Nephron (organoid): Measurements from ENCODE around the gene ABTB2.

Source experiments
- H3K27ac Mint-ChIP-seq, 3 experiments: 2 replicates each; pipeline ENCODE4 v1.8.0; 2020; ENCODE audit warnings: mixed read lengths in 3 of 3, mild to moderate bottlenecking in 2 of 3, moderate library complexity in 1 of 3
- H3K27me3 Mint-ChIP-seq: 2 replicates; pipeline ENCODE4 v1.8.0; 2021; ENCODE audit warnings: low read depth, mild to moderate bottlenecking, moderate library complexity, mixed read lengths
- H3K36me3 Mint-ChIP-seq: 2 replicates; pipeline ENCODE4 v1.8.0; 2020; ENCODE audit warnings: low read depth, mixed read lengths
- H3K4me1 Mint-ChIP-seq: 2 replicates; pipeline ENCODE4 v1.8.0; 2020; ENCODE audit warnings: mixed read lengths
- H3K4me3 Mint-ChIP-seq, 3 experiments: 2 replicates each; pipeline ENCODE4 v1.8.0; 2020; ENCODE audit warnings: mild to moderate bottlenecking in 3 of 3, mixed read lengths in 3 of 3, moderate library complexity in 2 of 3
- H3K9me3 Mint-ChIP-seq: 2 replicates; pipeline ENCODE4 v1.8.0; 2020; ENCODE audit warnings: mixed read lengths
- CTCF ChIP-seq, 3 experiments: fragments of 200-600 bp; sonication (generic); IDR thresholded peaks; one replicate each; pipeline ENCODE4 v1.5.0; 2021; ENCODE audit warnings: antibody characterized with exemption in 3 of 3; ENCODE audit not compliant: unreplicated experiment in 3 of 3

Gene ABTB2

GRCh38 chr11:34256626-34257025 is 101.2 kb downstream of the ABTB2 start:
- H3K4me1 Mint-ChIP-seq = peaks cover 35% of the 10 kb centered on the region
- peak overlapping the region in 1 of 3 experiments; percentile 22 for H3K4me3 Mint-ChIP-seq
- H3K27me3 Mint-ChIP-seq = peaks cover 15% of the 10 kb centered on the region
- TF ChIP-seq CTCF (IDR thresholded peaks at IDR 0.05; ENCODE audit: unreplicated experiment in 3 of 3) = no peak
- H3K27ac Mint-ChIP-seq = peak overlapping the region in 2 of 3 experiments; percentile 13 to 50
- no peaks in the 10 kb centered on the region for H3K9me3 Mint-ChIP-seq
- no peaks in the 10 kb centered on the region for H3K36me3 Mint-ChIP-seq

- Mint-ChIP-seq H3K9me3 (no peaks in the 10 kb centered on the region), H3K36me3 (no peaks in the 10 kb centered on the region), H3K4me1 (peaks cover 39% of the 10 kb centered on the region), H3K27ac (peak overlapping the region in 1 of 3 experiments; percentile 50), H3K27me3 (peaks cover 15% of the 10 kb centered on the region), H3K4me3 (no peak overlapping the region)
- TF ChIP-seq CTCF (IDR thresholded peaks at IDR 0.05; ENCODE audit: unreplicated experiment in 3 of 3) = no peak
Observed at GRCh38 chr11:34256150-34256549, 101.7 kb downstream of the ABTB2 start.

- Mint-ChIP-seq H3K4me3 (no peak overlapping the region), H3K36me3 (no peaks in the 10 kb centered on the region), H3K9me3 (no peaks in the 10 kb centered on the region), H3K4me1 (peaks cover 50% of the 10 kb centered on the region), H3K27me3 (peaks cover 15% of the 10 kb centered on the region), H3K27ac (no peak overlapping the region)
- TF ChIP-seq CTCF (IDR thresholded peaks at IDR 0.05; ENCODE audit: unreplicated experiment in 3 of 3) = no peak
Observed at GRCh38 chr11:34255101-34255500, 102.7 kb downstream of the ABTB2 start.

GRCh38 chr11:34254011-34254410 is 103.8 kb downstream of the ABTB2 start:
- Mint-ChIP-seq H3K27me3 (peaks cover 9% of the 10 kb centered on the region), H3K27ac (no peak overlapping the region)
- no peak for TF ChIP-seq CTCF (IDR thresholded peaks at IDR 0.05; ENCODE audit: unreplicated experiment in 3 of 3)

GRCh38 chr11:34252651-34253050 is 105.2 kb downstream of the ABTB2 start:
- H3K4me3 Mint-ChIP-seq = no peak overlapping the region

More at GRCh38 chr11:34254011-34254410, 103.8 kb downstream of the ABTB2 start:
- H3K9me3 Mint-ChIP-seq = no peaks in the 10 kb centered on the region
- H3K4me3 Mint-ChIP-seq = no peak overlapping the region
- H3K4me1 Mint-ChIP-seq = peaks cover 57% of the 10 kb centered on the region
- H3K36me3 Mint-ChIP-seq = no peaks in the 10 kb centered on the region

More at GRCh38 chr11:34252651-34253050, 105.2 kb downstream of the ABTB2 start:
- peaks cover 63% of the 10 kb centered on the region for H3K4me1 Mint-ChIP-seq
- no peak for TF ChIP-seq CTCF (IDR thresholded peaks at IDR 0.05; ENCODE audit: unreplicated experiment in 3 of 3)
- no peak overlapping the region for H3K27ac Mint-ChIP-seq
- H3K9me3 Mint-ChIP-seq = no peaks in the 10 kb centered on the region
- no peaks in the 10 kb centered on the region for H3K36me3 Mint-ChIP-seq
- H3K27me3 Mint-ChIP-seq = peaks cover 6% of the 10 kb centered on the region
